ENCODE data around the gene FOSB.

FOSB gene

DNA sequence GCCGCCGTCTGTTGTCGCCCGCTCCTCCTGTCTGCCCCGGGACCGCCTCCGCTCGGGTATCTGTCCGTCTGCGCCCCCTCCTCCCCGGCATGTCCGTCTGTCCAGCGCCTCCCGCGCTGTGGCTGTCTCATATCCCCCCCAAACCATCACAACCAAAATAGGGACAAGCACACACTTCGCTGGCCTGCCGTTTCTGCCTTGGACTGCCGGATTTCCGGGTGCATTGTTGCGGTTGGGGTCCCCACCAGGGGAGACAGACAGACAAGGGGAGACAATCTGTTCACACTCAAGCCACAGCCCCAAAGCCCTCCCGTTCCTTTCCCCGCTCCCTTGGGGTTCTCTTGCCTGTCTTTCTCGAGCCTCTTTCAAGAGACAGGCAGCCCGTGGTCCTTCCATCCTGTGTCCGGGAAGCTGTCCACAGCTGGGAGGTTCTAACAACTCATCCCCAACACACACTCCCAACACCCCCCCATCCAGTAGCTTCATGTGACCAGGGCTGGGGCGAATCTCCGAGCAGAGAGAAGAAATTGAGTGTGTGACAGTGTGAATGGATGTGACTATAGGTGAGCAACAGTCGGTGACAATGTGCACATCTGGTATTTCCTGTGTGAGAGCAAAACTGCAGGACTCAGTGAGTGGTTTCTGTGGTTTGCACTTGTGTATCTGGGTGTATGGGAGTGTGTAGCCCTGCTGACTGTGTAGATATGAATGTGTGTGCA is 16.5 kb upstream of the FOSB start:
- Histone ChIP-seq H3K36me3 (replicated peaks; ENCODE audit: low read depth, low read length) (no peaks in the 10 kb centered on the region), H3K27me3 (ENCODE audit: low read depth, low read length) (peaks cover 16% of the 10 kb centered on the region), H3K4me3 (ENCODE audit: low read length) (peak overlapping the region; percentile 79), H3K9ac (ENCODE audit: low read length) (peak overlapping the region; percentile 45), H3K27ac (ENCODE audit: low read length) (no peak overlapping the region), H2AFZ (ENCODE audit: low read depth, low read length) (peak overlapping the region; percentile 66), H3K4me2 (ENCODE audit: low read length) (peak overlapping the region; percentile 84), H3K4me1 (ENCODE audit: low read length) (peaks cover 37% of the 10 kb centered on the region), H3K9me3 (ENCODE audit: insufficient read depth, low read length) (no peaks in the 10 kb centered on the region), H3K79me2 (ENCODE audit: low read length) (no peaks in the 10 kb centered on the region), H4K20me1 (ENCODE audit: insufficient read depth, low read length) (no peaks in the 10 kb centered on the region)
- TF ChIP-seq, protein P1, sequence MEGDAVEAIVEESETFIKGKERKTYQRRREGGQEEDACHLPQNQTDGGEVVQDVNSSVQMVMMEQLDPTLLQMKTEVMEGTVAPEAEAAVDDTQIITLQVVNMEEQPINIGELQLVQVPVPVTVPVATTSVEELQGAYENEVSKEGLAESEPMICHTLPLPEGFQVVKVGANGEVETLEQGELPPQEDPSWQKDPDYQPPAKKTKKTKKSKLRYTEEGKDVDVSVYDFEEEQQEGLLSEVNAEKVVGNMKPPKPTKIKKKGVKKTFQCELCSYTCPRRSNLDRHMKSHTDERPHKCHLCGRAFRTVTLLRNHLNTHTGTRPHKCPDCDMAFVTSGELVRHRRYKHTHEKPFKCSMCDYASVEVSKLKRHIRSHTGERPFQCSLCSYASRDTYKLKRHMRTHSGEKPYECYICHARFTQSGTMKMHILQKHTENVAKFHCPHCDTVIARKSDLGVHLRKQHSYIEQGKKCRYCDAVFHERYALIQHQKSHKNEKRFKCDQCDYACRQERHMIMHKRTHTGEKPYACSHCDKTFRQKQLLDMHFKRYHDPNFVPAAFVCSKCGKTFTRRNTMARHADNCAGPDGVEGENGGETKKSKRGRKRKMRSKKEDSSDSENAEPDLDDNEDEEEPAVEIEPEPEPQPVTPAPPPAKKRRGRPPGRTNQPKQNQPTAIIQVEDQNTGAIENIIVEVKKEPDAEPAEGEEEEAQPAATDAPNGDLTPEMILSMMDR (IDR thresholded peaks at IDR 0.05; ENCODE audit: low read depth, low read length) = no peak
- TF ChIP-seq EZH2phosphoT487 (IDR thresholded peaks at IDR 0.05; ENCODE audit: low read depth) = no peak

DNA sequence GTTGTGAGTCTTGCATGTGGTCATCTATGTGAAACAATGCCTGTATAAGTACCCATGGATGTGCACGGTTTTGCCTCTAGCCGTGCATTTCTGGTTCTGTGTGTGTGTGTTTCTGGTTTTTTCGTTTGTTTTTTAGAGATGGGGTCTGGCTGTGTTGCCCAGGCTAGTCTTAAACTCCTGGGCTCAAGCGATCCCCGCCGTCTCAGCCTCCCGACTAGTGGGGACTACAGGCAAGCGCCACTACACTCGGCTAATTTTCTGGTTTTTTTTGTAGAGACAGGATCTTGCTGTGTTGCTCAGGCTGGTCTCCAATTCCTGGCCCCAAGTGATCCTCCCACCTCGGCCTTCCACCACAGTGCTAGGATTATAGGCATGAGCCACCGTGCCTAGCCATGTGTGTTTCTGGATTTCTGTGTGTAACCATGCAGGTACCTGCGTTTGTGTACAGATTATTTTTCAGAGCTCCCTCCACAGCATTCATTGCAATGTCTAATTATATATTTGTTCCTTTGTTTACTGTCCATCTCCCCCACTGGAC is 15.9 kb upstream of the FOSB start:
- H3K27ac ChIP-seq (ENCODE audit: low read length) = no peak overlapping the region
- no peaks in the 10 kb centered on the region for H3K36me3 ChIP-seq (replicated peaks; ENCODE audit: low read depth, low read length)
- H3K9ac ChIP-seq (ENCODE audit: low read length) = no peak overlapping the region
- peak overlapping the region; percentile 79 for H3K4me3 ChIP-seq (ENCODE audit: low read length)
- H3K27me3 ChIP-seq (ENCODE audit: low read depth, low read length) = peaks cover 16% of the 10 kb centered on the region
- no peaks in the 10 kb centered on the region for H4K20me1 ChIP-seq (ENCODE audit: insufficient read depth, low read length)
- H2AFZ ChIP-seq (ENCODE audit: low read depth, low read length) = no peak overlapping the region
- H3K9me3 ChIP-seq (ENCODE audit: insufficient read depth, low read length) = no peaks in the 10 kb centered on the region
- H3K4me2 ChIP-seq (ENCODE audit: low read length) = peak overlapping the region; percentile 84
- peaks cover 39% of the 10 kb centered on the region for H3K4me1 ChIP-seq (ENCODE audit: low read length)
- TF ChIP-seq, protein P1 (IDR thresholded peaks at IDR 0.05; ENCODE audit: low read depth, low read length) = no peak
- TF ChIP-seq EZH2phosphoT487 (IDR thresholded peaks at IDR 0.05; ENCODE audit: low read depth) = no peak
- H3K79me2 ChIP-seq (ENCODE audit: low read length) = no peaks in the 10 kb centered on the region

DNA sequence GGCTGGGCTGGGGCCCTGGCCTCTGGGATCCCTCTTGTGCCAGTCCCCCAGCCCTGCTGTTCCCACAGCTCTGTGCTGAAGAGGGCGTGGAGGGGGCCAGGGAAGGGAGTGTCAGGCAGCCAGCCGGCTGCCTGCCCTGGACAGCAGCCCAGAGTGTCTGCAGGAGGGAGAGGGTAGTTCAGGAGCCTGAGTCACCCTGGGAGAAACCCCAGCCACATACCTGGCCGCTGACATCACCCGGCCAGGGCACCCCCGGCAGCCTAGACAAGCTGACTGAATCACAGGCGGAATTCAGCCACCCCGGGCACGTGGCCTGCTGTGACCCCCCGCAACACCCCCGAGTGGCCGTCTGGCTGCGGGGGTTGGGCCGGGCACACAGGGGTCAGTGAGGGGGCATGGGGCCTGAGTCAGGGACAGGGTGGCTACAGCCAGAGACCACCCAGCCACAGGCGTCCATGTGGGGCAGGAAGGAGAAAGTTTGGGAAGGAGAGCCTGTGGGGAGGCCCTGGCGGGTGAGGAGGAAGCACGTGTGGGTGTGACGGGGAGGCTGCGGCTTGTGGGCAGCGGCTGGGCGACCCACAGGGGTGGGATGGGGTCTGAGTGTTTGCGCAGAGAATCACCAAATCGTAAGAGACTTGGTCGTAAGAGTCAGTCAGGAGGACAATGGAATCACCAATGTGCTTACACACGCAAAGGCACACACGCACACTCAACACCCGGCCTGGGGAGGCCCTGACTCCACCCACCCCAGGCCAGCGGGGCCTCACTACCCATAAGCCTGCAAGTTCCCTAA is 11.9 kb upstream of the FOSB start:
- peaks cover 18% of the 10 kb centered on the region for H3K27me3 ChIP-seq (ENCODE audit: low read depth, low read length)
- no peaks in the 10 kb centered on the region for H3K36me3 ChIP-seq (replicated peaks; ENCODE audit: low read depth, low read length)
- no peaks in the 10 kb centered on the region for H3K9me3 ChIP-seq (ENCODE audit: insufficient read depth, low read length)
- H3K4me1 ChIP-seq (ENCODE audit: low read length) = peaks cover 33% of the 10 kb centered on the region
- no peak overlapping the region for H3K27ac ChIP-seq (ENCODE audit: low read length)
- 0 out of 2 replicates have a peak overlapping the region, but pooled peaks have one; percentile 4 for H3K4me3 ChIP-seq (ENCODE audit: low read length)
- no peak overlapping the region for H2AFZ ChIP-seq (ENCODE audit: low read depth, low read length)
- TF ChIP-seq, protein P1 (IDR thresholded peaks at IDR 0.05; ENCODE audit: low read depth, low read length) = no peak
- no peak for TF ChIP-seq EZH2phosphoT487 (IDR thresholded peaks at IDR 0.05; ENCODE audit: low read depth)
- H4K20me1 ChIP-seq (ENCODE audit: insufficient read depth, low read length) = no peaks in the 10 kb centered on the region
- H3K79me2 ChIP-seq (ENCODE audit: low read length) = no peaks in the 10 kb centered on the region
- H3K9ac ChIP-seq (ENCODE audit: low read length) = no peak overlapping the region
- peak overlapping the region; percentile 31 for H3K4me2 ChIP-seq (ENCODE audit: low read length)

DNA sequence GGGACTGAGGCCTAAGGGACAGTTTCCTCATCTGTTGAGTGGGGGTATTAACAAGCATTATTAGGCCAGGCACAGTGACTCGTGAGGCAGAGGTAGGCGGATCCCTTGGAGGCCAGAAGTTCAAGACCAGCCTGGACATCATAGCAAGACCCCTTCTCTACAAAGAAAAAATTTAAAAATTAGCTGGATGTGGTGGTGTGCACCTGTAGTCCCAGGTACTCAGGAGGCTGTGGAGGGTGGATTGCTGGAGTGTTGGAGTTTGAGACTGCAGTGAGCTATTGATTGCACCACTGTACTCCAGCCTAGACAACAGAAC is 11.3 kb upstream of the FOSB start:
- Histone ChIP-seq H3K4me3 (ENCODE audit: low read length) (no peak overlapping the region), H3K4me2 (ENCODE audit: low read length) (no peak overlapping the region), H2AFZ (ENCODE audit: low read depth, low read length) (no peak overlapping the region), H3K79me2 (ENCODE audit: low read length) (no peaks in the 10 kb centered on the region), H3K9ac (ENCODE audit: low read length) (no peak overlapping the region), H4K20me1 (ENCODE audit: insufficient read depth, low read length) (no peaks in the 10 kb centered on the region), H3K36me3 (replicated peaks; ENCODE audit: low read depth, low read length) (no peaks in the 10 kb centered on the region), H3K27ac (ENCODE audit: low read length) (no peak overlapping the region), H3K9me3 (ENCODE audit: insufficient read depth, low read length) (no peaks in the 10 kb centered on the region), H3K27me3 (ENCODE audit: low read depth, low read length) (peaks cover 17% of the 10 kb centered on the region), H3K4me1 (ENCODE audit: low read length) (peaks cover 30% of the 10 kb centered on the region)
- TF ChIP-seq, protein P1 (IDR thresholded peaks at IDR 0.05; ENCODE audit: low read depth, low read length) = no peak
- no peak for TF ChIP-seq EZH2phosphoT487 (IDR thresholded peaks at IDR 0.05; ENCODE audit: low read depth)

All from OCI-LY3 (cell line).